GM12873 (cell line): ENCODE data around the gene EXOSC1.

Experiments
- TF ChIP-seq, protein P1 (sequence below): IDR thresholded peaks from 2 replicates; pipeline ENCODE4 v1.5.1; 2012; ENCODE audit warnings: low read depth, mild to moderate bottlenecking, moderate library complexity, low read length, control low read depth; ENCODE audit not compliant: insufficient read depth; ENCODE audit errors: missing control alignments

Gene EXOSC1

DNA sequence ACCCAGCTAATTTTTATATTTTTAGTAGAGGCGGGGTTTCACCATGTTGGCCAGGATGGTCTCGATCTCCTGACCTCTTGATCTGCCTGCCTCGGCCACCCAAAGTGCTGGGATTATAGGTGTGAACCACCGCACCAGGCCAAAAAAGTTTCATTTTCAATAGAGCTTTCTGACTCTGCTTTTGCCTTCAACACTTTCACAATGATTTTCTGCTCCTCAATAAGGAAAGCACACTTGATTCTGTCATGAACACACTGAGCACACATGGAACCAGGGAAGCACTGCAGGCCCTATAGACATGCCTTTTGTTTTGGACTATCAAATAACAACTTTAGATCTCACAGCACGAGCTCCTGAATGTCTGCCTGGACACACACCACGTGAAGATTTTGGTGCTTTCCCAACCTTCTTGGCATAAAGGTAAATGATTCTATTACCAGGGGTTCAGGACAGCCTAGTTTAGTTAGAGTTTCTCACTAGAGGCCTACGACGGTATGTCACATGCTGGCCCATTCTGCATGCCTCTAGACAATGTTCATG is 52.7 kb downstream of the EXOSC1 start:
- TF ChIP-seq, protein P1, sequence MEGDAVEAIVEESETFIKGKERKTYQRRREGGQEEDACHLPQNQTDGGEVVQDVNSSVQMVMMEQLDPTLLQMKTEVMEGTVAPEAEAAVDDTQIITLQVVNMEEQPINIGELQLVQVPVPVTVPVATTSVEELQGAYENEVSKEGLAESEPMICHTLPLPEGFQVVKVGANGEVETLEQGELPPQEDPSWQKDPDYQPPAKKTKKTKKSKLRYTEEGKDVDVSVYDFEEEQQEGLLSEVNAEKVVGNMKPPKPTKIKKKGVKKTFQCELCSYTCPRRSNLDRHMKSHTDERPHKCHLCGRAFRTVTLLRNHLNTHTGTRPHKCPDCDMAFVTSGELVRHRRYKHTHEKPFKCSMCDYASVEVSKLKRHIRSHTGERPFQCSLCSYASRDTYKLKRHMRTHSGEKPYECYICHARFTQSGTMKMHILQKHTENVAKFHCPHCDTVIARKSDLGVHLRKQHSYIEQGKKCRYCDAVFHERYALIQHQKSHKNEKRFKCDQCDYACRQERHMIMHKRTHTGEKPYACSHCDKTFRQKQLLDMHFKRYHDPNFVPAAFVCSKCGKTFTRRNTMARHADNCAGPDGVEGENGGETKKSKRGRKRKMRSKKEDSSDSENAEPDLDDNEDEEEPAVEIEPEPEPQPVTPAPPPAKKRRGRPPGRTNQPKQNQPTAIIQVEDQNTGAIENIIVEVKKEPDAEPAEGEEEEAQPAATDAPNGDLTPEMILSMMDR = no peak

DNA sequence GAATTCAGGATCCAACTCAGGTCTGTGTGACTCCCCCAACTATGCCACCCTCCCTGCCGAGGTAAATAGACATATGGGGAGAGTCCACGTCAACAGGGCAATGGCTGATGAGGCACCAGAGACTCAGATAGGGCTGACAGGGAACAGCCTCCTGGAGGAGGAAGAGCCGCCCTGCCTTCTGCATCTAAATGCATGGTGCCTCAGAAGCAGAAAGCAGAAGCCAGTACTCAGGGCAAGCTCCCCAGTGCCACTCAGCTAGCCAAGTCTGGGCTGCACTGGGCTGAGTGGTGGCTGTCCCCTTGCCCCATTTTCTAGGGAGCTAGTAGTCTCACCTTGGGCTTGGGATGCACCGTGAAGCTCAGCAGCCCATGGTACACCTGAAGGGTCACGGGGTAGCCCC is 55.7 kb downstream of the EXOSC1 start:
- TF ChIP-seq, protein P1 = no peak

DNA sequence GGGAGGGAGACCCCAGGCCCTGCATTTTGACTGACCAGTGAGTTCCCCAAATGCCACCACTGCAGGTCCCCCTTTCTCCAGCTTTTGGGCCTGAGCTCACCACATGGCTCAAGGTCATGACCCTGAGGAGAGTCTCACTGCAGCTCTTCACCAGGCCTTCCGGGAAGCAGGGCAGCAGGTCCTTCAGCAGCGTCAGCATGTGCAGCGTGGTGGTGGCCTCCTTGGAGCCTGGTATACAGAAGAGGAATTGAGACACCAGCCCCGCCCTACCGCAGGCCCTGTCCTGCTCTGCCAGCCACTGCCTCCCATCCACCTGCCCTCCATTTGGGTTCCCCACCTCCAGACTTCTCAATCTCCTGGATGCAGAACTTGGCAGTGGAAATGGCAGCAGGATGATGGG is 57.7 kb downstream of the EXOSC1 start:
- TF ChIP-seq, protein P1 = no peak
